Esophagus muscularis mucosa (tissue), 4 donors: Measurements from ENCODE around the gene ANO6. TPM values are rescaled to one million over a fixed set of nuclear protein-coding genes. Genes with fewer than 3 reads are reported as not detected.
A peak's percentile ranks its signal among the peaks of the same experiment; 100 is the strongest.

Experiments
- DNase-seq: peaks from one replicate; pipeline ENCODE4 v3.0.0-alpha.2; 2017; ENCODE audit errors: extremely low spot score
- H3K27ac ChIP-seq, 4 donors: fragments of 200-600 bp; sonication (generic); replicated peaks in 1 of 4; 1 replicate in 3 of 4; 2 replicates in 1 of 4; pipeline ENCODE4 v1.5.1; 2016 to 2019; ENCODE audit warnings: mild to moderate bottlenecking in 1 of 4
- H3K27me3 ChIP-seq, 4 donors: fragments of 200-600 bp; sonication (generic); one replicate each; pipeline versions ENCODE4 v1.5.1 to v1.6.0; 2016 to 2019
- H3K36me3 ChIP-seq, 4 donors: fragments of 200-600 bp; sonication (generic); one replicate each; pipeline ENCODE4 v1.5.1; 2016 to 2019
- H3K4me1 ChIP-seq, 4 donors: fragments of 200-600 bp; sonication (generic); one replicate each; pipeline ENCODE4 v1.5.1; 2016 to 2019
- H3K4me3 ChIP-seq, 4 donors: fragments of 200-600 bp; sonication (generic); 1 replicate in 2 of 4; 2 replicates in 2 of 4; pipeline ENCODE4 v1.5.1; 2016 to 2019; ENCODE audit warnings: mild to moderate bottlenecking in 4 of 4, moderate library complexity in 1 of 4
- H3K9me3 ChIP-seq, 4 donors: fragments of 200-600 bp; sonication (generic); 1 replicate in 3 of 4; 2 replicates in 1 of 4; pipeline ENCODE4 v1.5.1; 2016 to 2019
- CTCF ChIP-seq, 3 experiments: fragments of 200-600 bp in 2 of 3; fragments of 450-650 bp in 1 of 3; sonication (generic) in 2 of 3; IDR thresholded peaks; one replicate each; pipeline ENCODE4 v1.5.1; 2017 to 2019; ENCODE audit warnings: antibody characterized with exemption in 3 of 3, mild to moderate bottlenecking in 2 of 3, moderate library complexity in 1 of 3
- EP300 ChIP-seq: sonication (generic); formaldehyde crosslinking; IDR thresholded peaks from one replicate; pipeline ENCODE4 v1.6.1; 2017; ENCODE audit warnings: antibody characterized with exemption
- POLR2A ChIP-seq: fragments of 450-650 bp; IDR thresholded peaks from one replicate; pipeline ENCODE4 v1.6.1; 2017; ENCODE audit warnings: antibody characterized with exemption, moderate library complexity, mild to moderate bottlenecking, low read depth
- POLR2AphosphoS5 ChIP-seq, 2 donors: sonication (generic); formaldehyde crosslinking; IDR thresholded peaks; one replicate each; pipeline ENCODE4 v1.6.1; 2017; ENCODE audit warnings: antibody characterized with exemption in 2 of 2
- WGBS: methylation state at CpG from one replicate; pipeline ENCODE4 v1.1.5; 2018; 5-methylcytosine and 5-hydroxymethylcytosine counted together
- intact Hi-C: fragments of 100-400 bp; cut with DNase I; formaldehyde crosslinking; loops from one replicate; pipeline ENCODE4 v1.15.1; 2023
- total RNA-seq, 4 donors: library from RNA; depleted of rRNA; stranded (reverse); fragments of >200 nt; gene quantifications; one replicate each; pipeline versions ENCODE4 v1.1.0 to v1.2.1, GENCODE V29; 2016

The ANO6 gene
- total RNA-seq, 4 donors from 2014 or later, result 141 to 208 (median 166) TPM

DNA sequence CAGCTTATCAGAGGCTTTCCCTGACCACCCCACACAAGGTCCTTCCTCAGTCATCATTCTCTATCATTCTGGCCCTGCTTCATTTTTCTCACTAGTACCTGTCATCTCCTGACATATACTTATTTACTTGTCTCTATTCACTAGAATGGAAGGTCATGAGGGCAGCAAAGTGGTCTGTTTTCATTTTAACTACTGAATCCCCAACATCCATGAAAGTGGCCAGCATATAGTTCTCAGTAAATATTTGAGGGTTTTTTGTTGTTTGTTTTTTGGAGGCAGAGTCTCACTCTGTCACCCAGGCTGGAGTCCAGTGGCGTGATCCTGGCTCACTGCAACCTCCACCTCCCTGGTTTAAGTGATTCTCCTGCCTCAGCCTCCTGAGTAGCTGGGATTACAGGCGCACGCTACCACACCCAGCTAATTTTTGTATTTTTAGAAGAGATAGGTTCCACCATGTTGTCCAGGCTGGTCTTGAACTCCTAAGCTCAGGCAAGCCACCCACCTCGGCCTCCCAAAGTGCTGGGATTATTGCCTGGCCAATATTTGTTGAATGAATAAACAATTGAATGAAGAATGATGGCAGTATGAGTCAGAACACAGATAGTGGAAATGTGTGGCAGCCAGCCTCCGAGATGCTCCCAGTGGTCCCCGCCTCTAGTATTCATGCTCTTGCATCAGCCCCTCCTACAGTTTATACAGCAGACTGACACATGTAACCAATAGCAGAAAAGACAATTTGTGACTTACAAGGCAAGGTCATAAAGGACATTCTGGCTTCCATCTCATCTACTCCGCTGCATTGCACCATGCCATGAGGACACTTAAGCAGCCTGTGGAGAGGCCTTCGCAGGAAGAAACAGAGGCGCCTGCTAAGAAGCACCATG, 7.0 kb upstream of the ANO6 start:
- Histone ChIP-seq H3K4me3 (no peak overlapping the region), H3K4me1 (peaks cover 0 to 1% (median 0%) of the 10 kb centered on the region in 4 donors), H3K9me3 (no peaks in the 10 kb centered on the region), H3K36me3 (no peaks in the 10 kb centered on the region), H3K27ac (no peak overlapping the region), H3K27me3 (no peaks in the 10 kb centered on the region)
- WGBS, result 82% methylated on average over 9 of the region's 9 CpGs
- DNase-seq, result no peak
- intact Hi-C loops, result no loop called here
- TF ChIP-seq POLR2A, result no peak
- no peak for TF ChIP-seq CTCF (IDR thresholded peaks at IDR 0.05)

DNA sequence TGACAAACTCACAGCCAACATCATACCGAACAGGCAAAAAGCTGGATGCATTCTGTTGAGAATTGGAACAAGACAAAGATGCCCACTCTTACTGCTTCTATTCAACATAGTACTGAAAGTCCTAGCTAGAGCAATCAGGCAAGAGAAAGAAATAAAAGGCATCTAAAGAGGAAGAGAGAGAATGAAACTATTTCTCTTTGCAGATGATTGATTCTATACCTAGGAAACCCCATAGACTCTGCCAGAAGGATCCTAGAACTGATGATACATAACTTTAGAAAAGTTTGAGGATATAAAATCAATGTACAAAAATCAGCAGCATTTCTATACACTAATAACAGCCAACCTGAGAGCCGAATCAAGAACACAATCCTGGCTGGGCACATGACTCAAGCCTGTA, 6.1 kb upstream of the ANO6 start:
- Histone ChIP-seq H3K4me1 (peaks cover 0 to 3% (median 0%) of the 10 kb centered on the region in 4 donors), H3K27me3 (no peaks in the 10 kb centered on the region), H3K4me3 (no peak overlapping the region), H3K27ac (no peak overlapping the region), H3K9me3 (no peaks in the 10 kb centered on the region), H3K36me3 (no peaks in the 10 kb centered on the region)
- 93% methylated on average over 2 of the region's 2 CpGs for WGBS
- intact Hi-C loops, result loop anchor here (10.0 kb wide), 2 partner anchors 145 to 515 kb away; partner anchors contain the start of gene ARID2
- DNase-seq, result no peak
- TF ChIP-seq POLR2AphosphoS5 (IDR thresholded peaks at IDR 0.05), result no peak
- no peak for TF ChIP-seq EP300
- no peak for TF ChIP-seq POLR2A
- no peak for TF ChIP-seq CTCF (IDR thresholded peaks at IDR 0.05)

GRCh38 chr12:45212064-45212463, 3.8 kb upstream of the ANO6 start:
- Histone ChIP-seq H3K27ac (no peak overlapping the region), H3K4me1 (peaks cover 0 to 3% (median 0%) of the 10 kb centered on the region in 4 donors), H3K4me3 (no peak overlapping the region), H3K27me3 (no peaks in the 10 kb centered on the region), H3K9me3 (no peaks in the 10 kb centered on the region), H3K36me3 (no peaks in the 10 kb centered on the region)
- 100% methylated on average over 1 of the region's 1 CpG for WGBS
- TF ChIP-seq CTCF (IDR thresholded peaks at IDR 0.05), result no peak
- TF ChIP-seq POLR2AphosphoS5 (IDR thresholded peaks at IDR 0.05), result no peak
- TF ChIP-seq POLR2A, result no peak
- TF ChIP-seq EP300, result no peak
- no peak for DNase-seq
- intact Hi-C loops, result loop anchor here (10.0 kb wide), 2 partner anchors 143 to 513 kb away; partner anchors contain the start of gene ARID2

- Histone ChIP-seq H3K36me3 (no peaks in the 10 kb centered on the region), H3K9me3 (no peaks in the 10 kb centered on the region), H3K27ac (no peak overlapping the region), H3K27me3 (no peaks in the 10 kb centered on the region), H3K4me3 (no peak overlapping the region), H3K4me1 (peaks cover 2 to 3% (median 2%) of the 10 kb centered on the region in 4 donors)
- no peak for DNase-seq
- intact Hi-C loops, result loop anchor here (10.0 kb wide), 2 partner anchors 142 to 512 kb away; partner anchors contain the start of gene ARID2
- 97% methylated on average over 1 of the region's 1 CpG for WGBS
- TF ChIP-seq POLR2AphosphoS5 (IDR thresholded peaks at IDR 0.05) (no peak), CTCF (IDR thresholded peaks at IDR 0.05) (peak in 1 of 3 experiments; percentile 12)
Observed at GRCh38 chr12:45213107-45213506, 2.8 kb upstream of the ANO6 start.
